ENCODE measurements around the gene DGKQ. TPM values are rescaled to one million over a fixed set of nuclear protein-coding genes. Genes with fewer than 3 reads are reported as not detected.

Gene DGKQ
- total and polyA plus RNA-seq, 2 experiments from 2014 or later: 4.0 to 22.4 TPM

DNA sequence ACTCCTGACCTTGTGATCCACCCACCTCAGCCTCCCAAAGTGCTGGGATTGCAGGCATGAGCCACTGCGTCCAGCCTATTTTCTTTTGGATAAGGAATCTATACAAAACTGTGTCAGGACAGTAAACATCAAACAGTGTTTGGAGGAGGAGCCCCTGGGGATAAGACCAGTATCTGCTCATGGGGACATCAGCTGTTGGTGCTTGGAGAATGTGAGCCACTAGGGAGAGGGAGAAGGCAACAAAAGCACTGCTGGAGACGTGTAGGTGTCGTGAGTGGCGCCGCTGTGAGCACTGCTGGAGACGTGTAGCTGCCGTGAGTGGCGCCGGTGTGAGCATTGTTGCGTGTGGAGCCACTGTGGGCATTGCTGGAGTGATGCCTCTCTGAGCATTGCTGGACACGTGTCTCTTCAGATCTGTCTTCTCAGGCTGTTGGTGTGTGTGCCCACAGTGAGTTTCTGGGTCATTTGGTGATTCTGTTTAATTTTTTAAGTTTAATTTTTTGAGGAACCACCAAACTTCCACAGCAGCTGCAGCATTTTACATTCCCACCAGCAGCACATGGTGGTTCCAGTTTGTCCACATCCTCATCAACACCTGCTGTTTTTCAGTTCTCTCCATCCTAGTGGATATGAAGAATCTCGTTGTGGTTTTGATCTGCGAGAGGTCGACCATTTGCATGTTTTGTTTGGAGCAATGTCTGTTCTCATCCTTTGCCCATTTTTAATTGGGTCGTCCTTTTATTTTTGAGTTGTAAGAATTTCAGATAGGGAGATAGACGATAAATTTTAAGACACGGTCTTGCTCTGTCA, 19.0 kb downstream of the DGKQ start:
- Histone ChIP-seq H3K4me2 (no peak overlapping the region), H3K4me1 (ENCODE audit: insufficient read depth) (no peaks in the 10 kb centered on the region), H3K27me3 (ENCODE audit: insufficient read depth) (no peaks in the 10 kb centered on the region), H3K79me2 (replicated peaks; ENCODE audit: insufficient read depth) (no peaks in the 10 kb centered on the region), H3K4me3 (no peak overlapping the region), H3F3A (replicated peaks; ENCODE audit: low read depth) (no peaks in the 10 kb centered on the region), H3K36me3 (ENCODE audit: insufficient read depth) (no peaks in the 10 kb centered on the region), H3K9me2 (ENCODE audit: insufficient read depth) (no peaks in the 10 kb centered on the region), H2AFZ (no peak overlapping the region), H3K27ac (ENCODE audit: low read depth) (no peak overlapping the region), H4K20me1 (replicated peaks; ENCODE audit: insufficient read depth) (no peaks in the 10 kb centered on the region; the same call in 1 of the 2 replicates)
- TF ChIP-seq ZNF114 (CRISPR knock-in tag; IDR thresholded peaks at IDR 0.05) (no peak), CREB1 (CRISPR knock-in tag; IDR thresholded peaks at IDR 0.05; ENCODE audit: low read depth) (no peak), ZNF462 (CRISPR knock-in tag; IDR thresholded peaks at IDR 0.05) (no peak), STAT1 (IDR thresholded peaks at IDR 0.05; ENCODE audit: unreplicated experiment) (no peak), ETS1 (IDR thresholded peaks at IDR 0.05) (no peak), EZH2 (IDR thresholded peaks at IDR 0.05; ENCODE audit: low read depth, unreplicated experiment) (no peak), POLR2AphosphoS5 (IDR thresholded peaks at IDR 0.05; ENCODE audit: low read depth) (no peak), CTCF (conservative IDR thresholded peaks at IDR 0.05; ENCODE audit: low read depth in 2 of 2) (no peak), JUNB (IDR thresholded peaks at IDR 0.05; ENCODE audit: unreplicated experiment) (no peak), EZH2phosphoT487 (IDR thresholded peaks at IDR 0.05; ENCODE audit: unreplicated experiment) (no peak), ZNF331 (CRISPR knock-in tag; IDR thresholded peaks at IDR 0.05; ENCODE audit: low read depth) (no peak), NANOG (IDR thresholded peaks at IDR 0.05; ENCODE audit: borderline replicate concordance) (no peak)
- TF ChIP-seq, protein P1, sequence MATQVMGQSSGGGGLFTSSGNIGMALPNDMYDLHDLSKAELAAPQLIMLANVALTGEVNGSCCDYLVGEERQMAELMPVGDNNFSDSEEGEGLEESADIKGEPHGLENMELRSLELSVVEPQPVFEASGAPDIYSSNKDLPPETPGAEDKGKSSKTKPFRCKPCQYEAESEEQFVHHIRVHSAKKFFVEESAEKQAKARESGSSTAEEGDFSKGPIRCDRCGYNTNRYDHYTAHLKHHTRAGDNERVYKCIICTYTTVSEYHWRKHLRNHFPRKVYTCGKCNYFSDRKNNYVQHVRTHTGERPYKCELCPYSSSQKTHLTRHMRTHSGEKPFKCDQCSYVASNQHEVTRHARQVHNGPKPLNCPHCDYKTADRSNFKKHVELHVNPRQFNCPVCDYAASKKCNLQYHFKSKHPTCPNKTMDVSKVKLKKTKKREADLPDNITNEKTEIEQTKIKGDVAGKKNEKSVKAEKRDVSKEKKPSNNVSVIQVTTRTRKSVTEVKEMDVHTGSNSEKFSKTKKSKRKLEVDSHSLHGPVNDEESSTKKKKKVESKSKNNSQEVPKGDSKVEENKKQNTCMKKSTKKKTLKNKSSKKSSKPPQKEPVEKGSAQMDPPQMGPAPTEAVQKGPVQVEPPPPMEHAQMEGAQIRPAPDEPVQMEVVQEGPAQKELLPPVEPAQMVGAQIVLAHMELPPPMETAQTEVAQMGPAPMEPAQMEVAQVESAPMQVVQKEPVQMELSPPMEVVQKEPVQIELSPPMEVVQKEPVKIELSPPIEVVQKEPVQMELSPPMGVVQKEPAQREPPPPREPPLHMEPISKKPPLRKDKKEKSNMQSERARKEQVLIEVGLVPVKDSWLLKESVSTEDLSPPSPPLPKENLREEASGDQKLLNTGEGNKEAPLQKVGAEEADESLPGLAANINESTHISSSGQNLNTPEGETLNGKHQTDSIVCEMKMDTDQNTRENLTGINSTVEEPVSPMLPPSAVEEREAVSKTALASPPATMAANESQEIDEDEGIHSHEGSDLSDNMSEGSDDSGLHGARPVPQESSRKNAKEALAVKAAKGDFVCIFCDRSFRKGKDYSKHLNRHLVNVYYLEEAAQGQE (IDR thresholded peaks at IDR 0.05; ENCODE audit: unreplicated experiment): no peak
- no peak for ATAC-seq
- peaks cover 4% of the 10 kb centered on the region for H3K27me3 Mint-ChIP-seq (ENCODE audit: insufficient read depth, low read depth, poor library complexity)
- peaks cover 5% of the 10 kb centered on the region; the same call in 2 of the 3 replicates for H3K4me1 Mint-ChIP-seq
- no peaks in the 10 kb centered on the region; the same call in 2 of the 3 replicates for H3K36me3 Mint-ChIP-seq (ENCODE audit: low read depth)
- H3K27ac Mint-ChIP-seq: no peak overlapping the region
- H3K9me3 Mint-ChIP-seq: no peaks in the 10 kb centered on the region
- DNase-seq (ENCODE audit: low spot score): no peak
- H3K4me3 Mint-ChIP-seq: no peak overlapping the region; the same call in 2 of the 3 replicates

All from GM23338 (cell line).